ENCODE results near the gene THAP2.
A peak's percentile ranks its signal among the peaks of the same experiment; 100 is the strongest.
"Not testable (repeated sequence)": the region's sequence is repeated elsewhere in the genome, so short reads cannot be mapped to it uniquely, and the experiment has no call there.

THAP2 gene

DNA sequence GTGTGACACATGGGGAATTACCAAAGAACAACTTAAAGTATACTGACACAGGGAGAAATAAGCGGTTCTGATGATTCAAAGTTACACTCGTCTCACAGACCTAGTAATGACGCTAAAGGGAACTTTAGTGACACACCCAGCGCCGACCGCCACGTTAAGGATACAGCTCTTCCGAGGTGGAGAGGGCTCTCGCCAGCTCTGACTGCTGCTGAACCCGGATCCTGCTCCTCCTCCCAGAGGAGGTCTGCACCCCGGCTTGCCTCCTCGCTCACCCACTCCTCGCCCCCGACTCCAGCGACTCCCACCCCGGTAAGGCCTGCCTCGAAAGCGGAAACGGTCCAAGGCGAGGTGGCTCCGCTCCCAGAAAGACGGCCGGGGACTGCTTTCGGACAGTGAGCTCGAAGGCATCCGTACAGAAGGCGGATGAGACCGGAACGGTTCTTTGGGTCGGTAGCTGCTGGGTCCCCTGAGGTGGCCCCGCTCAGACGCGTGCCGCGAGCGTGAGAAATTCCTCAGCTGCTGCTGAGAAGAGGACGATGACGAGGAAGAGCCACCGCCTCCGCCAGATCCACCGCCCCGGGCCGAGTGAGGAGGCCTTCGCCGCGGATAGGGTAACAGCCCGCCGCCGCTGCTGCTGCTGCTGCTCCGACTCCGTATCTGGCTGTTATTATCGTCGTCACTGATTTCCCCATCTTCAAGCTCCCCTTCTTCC is 1.1 kb upstream of the THAP2 start:
- peak; percentile 34 for DNase-seq (ENCODE audit: low read depth)

DNA sequence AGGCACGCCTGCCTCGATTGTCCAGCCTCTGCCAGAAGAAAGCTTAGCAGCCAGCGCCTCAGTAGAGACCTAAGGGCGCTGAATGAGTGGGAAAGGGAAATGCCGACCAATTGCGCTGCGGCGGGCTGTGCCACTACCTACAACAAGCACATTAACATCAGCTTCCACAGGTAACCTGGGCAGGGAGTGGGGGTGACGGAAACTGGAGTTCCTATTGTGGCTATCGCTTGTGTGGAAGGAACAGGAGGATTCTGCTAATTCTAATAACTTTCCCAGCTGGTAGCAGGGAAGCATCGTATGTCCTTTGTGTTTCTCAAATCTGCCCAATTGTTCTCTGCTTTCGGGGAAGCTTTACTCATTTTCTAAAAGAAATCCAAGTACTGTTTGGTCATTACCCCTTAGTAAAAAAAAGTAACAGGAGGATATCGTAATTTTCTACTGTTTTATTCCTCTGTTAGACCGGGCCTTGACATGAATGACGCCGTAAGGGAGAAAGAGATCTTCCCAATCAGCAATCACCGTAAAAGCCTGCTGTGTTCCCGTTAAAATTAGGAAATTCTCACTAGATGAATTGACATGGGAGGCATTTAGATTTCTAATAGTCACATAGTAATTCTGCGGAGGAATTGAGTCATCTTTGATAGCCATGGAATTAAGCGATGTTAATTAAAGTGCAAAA is 449 bp downstream of the THAP2 start:
- DNase-seq (ENCODE audit: low read depth), result no peak

DNA sequence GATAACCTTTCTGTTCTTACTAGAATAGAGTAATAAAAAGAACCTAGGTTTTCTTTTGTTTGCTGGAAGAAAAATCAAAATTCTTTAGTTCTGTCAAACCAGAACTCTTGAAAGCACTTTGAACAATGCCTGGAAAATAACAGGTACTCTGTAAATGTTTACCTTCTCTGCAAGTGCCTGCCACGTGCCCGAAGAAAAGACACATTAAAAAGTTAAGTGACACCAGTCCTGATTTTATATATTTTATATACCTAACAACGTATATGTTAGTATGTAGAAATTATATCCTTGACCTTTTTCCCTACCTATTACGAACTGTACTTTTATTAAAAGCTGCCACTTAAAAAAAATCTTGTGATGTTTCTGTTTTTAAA is 976 bp downstream of the THAP2 start:
- DNase-seq (ENCODE audit: low read depth), result no peak

DNA sequence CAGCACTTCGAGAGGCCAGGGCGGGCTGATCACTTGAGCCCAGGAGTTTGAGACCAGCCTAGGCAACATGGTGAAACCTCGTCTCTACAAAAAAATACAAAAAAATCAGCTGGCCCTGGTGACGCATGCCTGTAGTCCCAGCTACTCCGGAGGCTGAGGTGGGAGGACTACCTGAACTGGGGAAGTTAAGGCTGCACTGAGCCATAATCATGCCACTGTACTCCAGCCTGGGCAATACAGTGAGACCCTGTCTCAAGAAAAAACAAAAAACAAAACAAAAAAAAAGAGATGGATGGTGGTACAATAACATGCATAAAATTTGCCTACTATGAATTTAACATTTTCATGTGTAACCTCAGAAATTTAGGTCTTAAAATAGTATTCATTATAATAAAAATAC is 2.2 kb downstream of the THAP2 start:
- DNase-seq (ENCODE audit: low read depth), result no peak

DNA sequence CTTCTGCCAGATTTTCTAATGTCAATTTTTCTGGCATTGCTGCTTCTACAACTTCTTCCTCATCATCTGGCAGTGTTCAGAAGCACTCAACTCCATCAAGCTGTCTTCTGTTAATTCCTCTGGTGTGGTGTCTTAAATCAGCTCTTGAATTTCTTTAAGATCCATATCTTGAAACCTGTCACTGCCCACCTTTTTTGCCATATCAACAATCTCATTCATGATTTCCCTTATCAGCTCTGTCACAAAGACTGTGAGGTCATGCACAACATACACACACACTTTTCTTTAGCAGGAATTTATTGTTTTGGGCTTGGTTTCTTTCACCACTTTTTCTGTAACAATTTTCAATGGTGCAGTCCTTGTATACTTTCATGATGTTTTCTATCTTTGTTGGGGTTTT is 7.2 kb downstream of the THAP2 start:
- DNase-seq (ENCODE audit: low read depth), result no peak

DNA sequence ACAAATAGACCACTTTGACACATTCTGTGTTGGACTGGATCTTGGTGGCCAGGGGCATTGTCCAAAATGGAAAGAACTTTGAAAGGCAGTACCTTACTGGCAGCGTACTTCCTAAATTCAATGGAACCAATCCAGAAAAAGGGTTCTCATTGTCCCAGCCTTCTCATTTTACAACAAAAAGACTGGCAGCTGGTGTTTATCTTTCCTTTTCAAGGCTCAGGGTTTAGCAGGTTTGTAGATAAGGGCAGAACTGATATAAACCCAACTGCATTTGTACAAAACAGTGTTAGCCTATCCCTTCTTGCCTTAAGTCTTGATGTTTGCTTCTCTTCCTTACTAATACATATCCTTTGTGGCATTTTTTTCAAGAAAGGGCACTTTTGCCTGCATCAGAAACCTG is 7.7 kb downstream of the THAP2 start:
- DNase-seq (ENCODE audit: low read depth), result no peak

DNA sequence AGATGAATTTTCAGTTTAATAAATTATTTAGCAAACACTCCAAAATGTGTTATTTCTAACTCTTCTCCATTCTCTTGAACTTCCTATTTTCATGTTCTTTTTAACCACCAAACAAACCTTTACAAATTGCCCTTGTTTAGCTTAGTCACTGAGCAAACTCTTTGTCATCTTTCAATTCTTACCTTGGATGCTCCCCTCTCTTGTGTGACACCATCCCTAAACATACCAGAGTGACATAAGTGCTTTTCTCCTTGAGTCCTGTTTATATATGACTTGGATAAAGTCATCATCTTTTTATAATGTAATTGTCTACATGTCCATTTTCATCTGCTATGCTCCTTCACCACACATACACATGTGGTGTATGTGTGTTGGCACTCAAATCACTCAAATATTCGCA is 18.4 kb downstream of the THAP2 start:
- DNase-seq (ENCODE audit: low read depth), result no peak

DNA sequence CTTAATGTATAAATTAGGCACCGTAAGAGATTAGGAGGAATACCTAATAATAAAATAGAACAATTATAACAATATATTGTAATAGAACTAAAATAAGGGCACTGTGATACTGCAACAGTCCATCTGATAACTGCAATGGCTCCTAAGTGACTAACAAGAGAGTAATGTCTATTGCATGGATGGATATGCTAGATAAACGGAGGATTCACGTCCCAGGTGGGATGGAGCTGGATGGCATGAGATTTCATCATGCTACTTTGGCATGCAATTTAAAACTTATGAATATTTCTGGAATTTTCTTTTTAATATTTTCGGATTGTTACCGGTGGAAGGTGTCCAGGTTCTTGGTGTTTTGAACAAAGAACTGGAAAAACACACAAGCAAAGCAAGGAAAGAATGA is 19.5 kb downstream of the THAP2 start:
- DNase-seq (ENCODE audit: low read depth), result no peak

DNA sequence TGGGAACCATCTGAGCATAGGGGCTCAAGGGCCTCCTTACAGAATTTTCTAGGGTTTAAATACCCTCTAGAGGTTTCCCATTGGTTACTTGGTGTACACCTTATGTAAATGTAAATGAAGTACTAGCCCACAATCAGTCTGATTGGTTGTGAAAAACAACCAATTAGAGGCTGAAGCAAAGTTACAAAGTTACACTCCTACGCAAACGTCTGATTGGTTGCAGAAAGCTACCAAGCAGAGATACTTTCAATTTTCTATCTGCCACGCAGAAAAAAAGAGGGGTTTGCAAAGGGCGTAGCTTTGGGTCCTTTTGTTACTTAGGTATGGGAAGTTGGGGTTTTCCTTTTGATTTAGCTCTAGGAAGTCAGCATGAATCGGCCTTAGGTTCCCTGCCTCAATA is 20.0 kb downstream of the THAP2 start:
- no peak for DNase-seq (ENCODE audit: low read depth)

DNA sequence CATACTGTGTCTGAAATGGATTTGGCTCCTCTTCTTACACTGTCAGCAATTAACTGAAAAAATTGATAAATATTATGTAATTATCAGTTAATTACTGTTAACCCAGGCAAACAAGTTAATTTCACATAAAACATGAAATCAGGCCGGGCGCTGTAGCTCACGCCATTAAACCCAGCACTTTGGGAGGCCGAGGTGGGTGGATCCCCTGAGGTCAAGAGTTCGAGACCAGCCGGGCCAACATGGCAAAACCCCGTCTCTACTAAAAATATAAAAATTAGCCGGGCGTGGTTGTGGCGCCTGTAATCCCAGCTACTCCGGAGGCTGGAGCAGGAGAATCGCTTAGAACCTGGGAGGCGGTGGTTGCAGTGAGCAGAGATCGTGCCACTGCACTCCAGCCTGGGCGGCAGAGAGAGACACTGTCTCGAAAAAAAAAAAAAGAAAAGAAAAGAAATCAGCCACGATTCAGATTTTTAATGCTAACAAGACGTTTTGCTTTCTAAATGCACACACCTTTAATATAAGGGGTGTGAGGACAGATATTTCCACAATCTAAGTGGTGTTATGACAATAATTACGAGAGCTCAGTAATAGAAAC is 21.3 kb downstream of the THAP2 start:
- DNase-seq (ENCODE audit: low read depth), result no peak

DNA sequence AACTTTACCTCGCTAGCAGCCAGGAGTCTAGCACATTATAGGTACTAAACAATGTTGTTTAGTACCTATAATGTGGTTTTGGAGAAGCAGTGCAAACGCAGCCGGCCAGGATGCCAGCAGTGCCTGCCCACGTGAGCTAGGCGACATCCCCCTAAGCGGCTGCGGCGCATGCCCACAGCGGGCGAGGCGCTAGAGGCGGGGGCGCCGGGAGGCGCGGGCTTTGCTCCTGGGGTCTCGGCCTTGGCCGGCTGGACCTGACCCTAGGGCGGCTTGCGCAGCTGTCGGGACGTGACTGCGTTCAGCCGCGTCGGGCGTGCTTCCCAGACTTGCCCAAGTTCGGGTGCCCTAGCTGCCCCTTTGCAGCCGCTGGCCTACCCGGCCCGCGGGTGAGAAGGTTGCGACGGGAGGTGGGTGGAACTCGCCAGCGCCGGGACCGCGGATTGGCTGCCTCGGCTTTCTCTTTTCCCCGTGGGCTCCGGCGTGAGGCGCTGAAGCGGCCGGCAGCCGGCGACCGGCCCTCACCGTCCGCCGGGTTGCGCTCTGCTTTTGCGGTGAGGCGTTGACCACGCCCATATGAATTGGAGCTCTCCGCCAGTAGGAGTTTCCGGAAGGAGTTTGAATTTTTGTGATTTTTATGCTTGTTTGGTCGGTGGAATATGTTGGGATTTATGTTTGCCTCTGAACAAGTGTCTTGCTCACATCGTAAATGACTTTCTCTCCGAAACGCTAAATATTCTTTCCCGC is 22.0 kb downstream of the THAP2 start, which contains the start of gene TMEM19:
TMEM19 (plus strand) TSS at position 169 of the 744 bp plus-strand sequence. CDS start 599 bp downstream, outside the sequence.
- peak; percentile 81 for DNase-seq (ENCODE audit: low read depth)

DNA sequence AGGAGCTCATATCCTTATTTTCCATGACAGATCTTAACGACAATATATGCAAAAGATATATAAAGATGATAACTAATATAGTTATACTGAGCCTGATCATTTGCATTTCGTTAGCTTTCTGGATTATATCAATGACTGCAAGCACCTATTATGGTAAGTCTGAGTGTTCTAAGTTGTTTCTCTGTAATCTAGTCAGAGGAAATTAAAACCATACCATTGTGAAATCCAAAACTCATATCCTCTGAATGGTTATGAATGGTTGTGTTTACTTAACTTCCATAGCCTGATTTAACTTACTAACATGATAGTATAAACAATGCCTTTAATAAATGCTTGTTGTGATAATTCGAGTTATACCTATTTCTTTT is 22.5 kb downstream of the THAP2 start:
- DNase-seq (ENCODE audit: low read depth), result no peak

DNA sequence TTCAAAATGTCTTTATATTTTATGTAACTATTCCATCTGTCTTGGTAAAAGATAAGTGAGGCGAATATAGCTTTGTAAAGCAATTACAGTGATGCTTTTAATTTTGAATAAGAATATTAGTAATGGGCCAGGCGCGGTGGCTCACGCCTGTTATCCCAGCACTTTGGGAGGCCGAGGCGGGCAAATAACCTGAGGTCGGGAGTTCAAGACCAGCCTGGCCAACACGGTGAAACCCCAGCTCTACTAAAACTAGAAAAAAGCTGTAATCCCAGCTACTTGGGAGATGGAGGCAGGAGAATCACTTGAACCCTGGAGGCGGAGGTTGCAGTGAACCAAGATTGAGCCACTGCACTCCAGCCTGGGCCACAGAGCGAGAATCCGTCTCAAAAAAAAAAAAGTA is 23.1 kb downstream of the THAP2 start:
- not testable (repeated sequence) for DNase-seq (ENCODE audit: low read depth)

DNA sequence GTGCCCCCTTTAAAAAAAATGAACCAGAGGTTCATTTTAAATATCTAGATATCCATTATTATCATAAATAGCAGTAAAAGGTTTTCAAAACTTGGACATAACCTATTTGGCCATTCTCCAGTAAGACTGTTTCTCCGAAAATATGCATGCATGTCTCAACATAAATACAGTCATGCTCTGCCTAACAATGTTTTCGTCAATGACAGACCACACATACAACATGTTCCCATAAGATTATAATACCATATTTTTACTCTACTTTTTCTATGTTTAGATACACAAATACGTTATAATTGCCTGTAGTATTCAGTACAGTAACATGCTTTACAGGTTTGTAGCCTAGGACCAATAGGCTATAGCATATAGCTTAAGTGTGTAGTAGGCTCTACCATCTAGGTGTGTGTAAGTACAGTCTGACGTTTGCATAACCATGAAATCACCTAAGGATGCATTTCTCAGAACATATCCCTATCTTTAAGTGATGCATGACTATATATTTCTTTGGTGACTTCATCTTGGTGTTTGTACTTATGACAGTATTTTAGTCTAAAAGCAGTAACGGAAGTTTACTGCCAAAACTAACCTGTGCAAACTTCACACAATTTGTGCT is 25.0 kb downstream of the THAP2 start:
- DNase-seq (ENCODE audit: low read depth), result no peak

DNA sequence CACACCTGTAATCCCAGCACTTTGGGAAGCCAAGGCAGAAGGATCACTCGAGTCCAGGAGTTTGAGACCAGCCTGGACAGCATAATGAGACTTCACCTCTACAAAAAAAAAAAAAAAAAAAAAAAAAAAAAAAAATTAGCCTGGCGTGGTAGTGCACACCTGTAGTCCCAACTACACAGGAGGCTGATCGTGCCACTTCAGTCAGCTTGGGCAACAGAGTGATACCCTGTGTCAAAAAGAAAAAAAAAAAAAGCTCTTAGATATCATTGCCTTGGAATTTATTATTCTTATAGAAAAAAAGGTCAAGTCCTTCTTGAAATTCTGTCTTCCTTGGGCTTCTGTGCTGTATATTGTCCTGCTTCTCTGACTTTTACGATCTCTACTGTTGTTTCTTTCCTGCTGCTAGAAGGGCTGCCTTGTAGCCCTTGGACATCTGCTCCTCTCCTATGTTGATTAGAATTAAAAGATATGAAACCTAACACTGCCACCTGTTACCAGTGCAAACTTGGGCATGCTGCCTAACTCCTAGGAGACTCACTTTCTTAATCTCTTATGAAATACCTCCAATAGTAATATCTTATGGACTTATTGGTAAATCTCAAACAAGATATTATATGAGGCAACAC is 27.5 kb downstream of the THAP2 start:
- no peak for DNase-seq (ENCODE audit: low read depth)

DNA sequence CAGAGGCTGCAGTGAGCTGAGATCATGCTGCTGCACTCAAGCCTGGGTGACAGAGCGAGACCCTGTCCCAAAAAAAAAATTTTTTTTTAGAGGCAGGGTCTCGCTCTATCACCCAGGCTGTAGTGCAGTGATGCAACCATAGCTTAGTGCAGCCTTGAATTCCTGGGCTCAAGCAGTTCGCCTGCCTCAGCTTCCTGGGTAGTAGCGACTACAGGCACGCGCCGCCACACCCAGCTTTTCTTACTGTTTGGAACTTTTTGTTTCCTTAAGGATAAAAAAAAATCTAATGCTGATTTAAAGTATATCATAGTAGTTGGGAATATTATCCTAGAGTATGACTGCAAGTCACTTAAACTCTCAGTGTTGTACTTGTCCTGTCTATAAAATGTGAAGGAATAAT is 29.0 kb downstream of the THAP2 start:
- DNase-seq (ENCODE audit: low read depth), result no peak

DNA sequence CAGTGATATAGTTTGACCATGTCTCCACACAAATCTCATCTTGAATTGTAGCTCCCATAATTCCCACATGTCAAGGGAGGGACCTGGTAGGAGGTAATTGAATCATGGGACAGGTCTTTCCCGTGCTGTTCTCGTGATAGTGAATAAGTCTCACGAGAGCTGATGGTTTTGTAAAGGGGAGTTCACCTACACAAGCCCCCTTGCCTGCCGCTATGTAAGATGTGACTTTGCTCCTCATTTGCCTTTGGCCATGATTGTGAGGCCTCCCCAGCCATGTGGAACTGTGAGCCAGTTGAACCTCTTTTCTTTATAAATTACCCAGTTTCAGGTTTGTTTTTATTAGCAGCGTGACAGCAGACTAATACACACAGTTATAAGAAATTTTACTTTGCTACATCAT is 29.6 kb downstream of the THAP2 start:
- not testable (repeated sequence) for DNase-seq (ENCODE audit: low read depth)

DNA sequence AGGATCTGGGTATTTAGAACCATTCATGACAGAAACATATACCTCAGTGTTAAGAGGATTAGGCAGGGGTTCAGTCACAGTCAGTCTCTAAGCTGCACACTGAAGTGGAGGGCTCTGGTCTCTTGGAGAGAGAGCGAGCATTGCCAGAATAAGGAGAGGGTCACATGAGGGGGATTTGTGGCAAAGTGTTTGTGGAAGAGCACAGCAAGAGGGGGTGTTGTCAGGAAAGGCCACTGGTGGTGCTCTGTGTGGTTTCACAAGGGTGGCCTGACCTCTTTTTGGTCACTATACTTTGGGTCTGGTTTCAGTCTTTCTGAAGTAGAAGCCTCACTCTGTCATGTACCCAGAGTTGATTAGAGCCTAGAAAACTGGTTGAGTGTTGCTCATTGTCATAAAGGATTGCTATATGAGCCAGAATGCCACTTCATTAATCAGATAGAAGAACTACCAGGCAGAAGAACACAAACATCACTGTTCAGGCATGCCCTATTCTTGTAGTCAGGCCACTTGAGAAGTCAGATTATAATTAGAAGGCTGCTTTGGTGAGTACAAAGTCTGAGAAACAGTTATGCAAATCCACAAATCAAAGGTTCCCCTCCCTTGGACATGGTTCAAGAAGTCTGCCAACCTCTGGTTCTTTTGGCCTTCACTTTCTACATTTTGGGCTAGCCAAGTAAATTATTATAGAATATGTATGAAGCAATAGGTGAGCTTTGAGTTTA is 30.2 kb downstream of the THAP2 start:
- no peak for DNase-seq (ENCODE audit: low read depth)

DNA sequence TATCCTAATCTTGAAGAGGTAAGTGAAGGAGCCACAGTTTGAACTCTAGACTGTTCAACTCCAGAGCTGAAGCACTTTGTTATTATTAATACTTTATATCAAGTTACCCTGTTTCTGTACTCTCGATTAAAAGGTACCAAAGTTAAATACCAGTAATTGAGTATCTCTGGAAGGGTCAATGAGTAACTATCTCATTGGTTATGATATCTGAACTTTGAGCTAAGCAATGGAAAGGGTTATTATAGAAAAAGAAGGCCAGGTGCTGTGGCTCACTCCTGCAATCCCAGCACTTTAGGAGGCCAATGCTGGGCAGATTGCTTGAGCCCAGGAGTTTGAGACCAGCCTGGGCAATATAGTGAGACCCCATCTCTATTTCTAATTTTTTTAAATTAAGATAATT is 31.7 kb downstream of the THAP2 start:
- DNase-seq (ENCODE audit: low read depth), result no peak

DNA sequence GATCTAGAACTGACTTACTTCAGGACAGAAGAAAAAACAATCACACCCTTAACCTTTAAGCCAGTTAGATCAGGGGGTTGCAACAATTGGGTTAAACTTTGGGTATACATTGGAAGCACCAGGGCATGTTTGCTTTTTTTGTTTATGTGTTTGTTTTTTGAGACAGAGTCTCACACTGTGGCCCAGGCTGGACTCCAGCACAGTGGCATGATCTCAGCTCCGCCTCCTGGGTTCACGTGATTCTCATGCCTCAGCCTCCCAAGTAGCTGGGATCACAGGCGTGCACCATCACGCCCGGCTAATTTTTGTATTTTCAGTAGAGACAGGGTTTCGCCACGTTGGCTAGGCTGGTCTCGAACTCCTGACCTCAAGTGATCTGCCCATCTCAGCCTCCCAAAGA is 38.1 kb downstream of the THAP2 start:
- not testable (repeated sequence) for DNase-seq (ENCODE audit: low read depth)

DNA sequence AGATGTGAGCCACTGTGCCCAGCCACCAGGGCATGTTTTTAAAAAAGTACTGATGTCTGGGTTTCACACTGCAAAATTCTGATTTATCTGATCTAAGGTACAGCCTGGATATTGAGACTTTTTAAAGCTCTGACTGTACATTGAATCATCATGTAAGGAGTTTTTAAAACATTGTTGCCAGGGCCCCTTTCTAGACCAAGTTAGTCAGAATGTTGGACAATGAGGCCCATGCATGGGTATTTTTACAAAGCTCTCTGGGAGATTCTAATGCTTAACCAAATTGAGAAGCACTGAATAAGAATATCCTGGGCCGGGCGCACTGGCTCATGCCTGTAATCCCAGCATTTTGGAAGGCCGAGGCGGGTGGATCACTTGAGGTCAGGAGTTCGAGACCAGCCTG is 38.5 kb downstream of the THAP2 start:
- no peak for DNase-seq (ENCODE audit: low read depth)

Measured in HS-27A (cell line).